HEK293 (cell line): ENCODE results near the gene HNRNPUL2.
A peak's percentile ranks its signal among the peaks of the same experiment; 100 is the strongest.

Experiments used
- CTCF ChIA-PET: fragments of 350-600 bp; formaldehyde crosslinking; extraction: SDS; loops from one replicate; lab custom pipeline; 2021; ENCODE audit warnings: antibody characterized with exemption; lab: Yijun Ruan, JAX
- POLR2A ChIA-PET: fragments of 300-600 bp; formaldehyde crosslinking; extraction: SDS; loops from one replicate; lab custom pipeline; 2020; ENCODE audit warnings: antibody characterized with exemption, inconsistent platforms; lab: Yijun Ruan, JAX
- H3K27ac ChIP-seq: fragments of 200-500 bp; sonication (Bioruptor generic); 2 replicates; pipeline ENCODE4 v1.5.1; 2014; ENCODE audit warnings: low read depth, low read length, control low read depth, inconsistent platforms; ENCODE audit errors: extremely low read depth
- H3K36me3 ChIP-seq, 2 experiments: fragments of 200-500 bp in 1 of 2; sonication (Bioruptor generic) in 1 of 2; 1 replicate in 1 of 2; 2 replicates in 1 of 2; pipeline ENCODE4 v1.5.1; 2014 to 2017; ENCODE audit warnings: inconsistent platforms in 2 of 2, low read length in 2 of 2; ENCODE audit not compliant: control insufficient read depth in 2 of 2, insufficient read depth in 1 of 2
- H3K4me1 ChIP-seq: fragments of 200-500 bp; sonication (Bioruptor generic); 2 replicates; pipeline ENCODE4 v1.5.1; 2014; ENCODE audit warnings: mild to moderate bottlenecking, low read length, inconsistent platforms; ENCODE audit not compliant: control insufficient read depth, insufficient read depth
- H3K4me3 ChIP-seq: 2 replicates; pipeline ENCODE4 v1.5.1; 2011; ENCODE audit warnings: low read depth, mild to moderate bottlenecking, control low read depth, low read length, moderate library complexity
- H3K9me3 ChIP-seq: fragments of 200-500 bp; sonication (Bioruptor generic); 2 replicates; pipeline ENCODE4 v1.5.1; 2014; ENCODE audit warnings: low read depth, low read length, inconsistent platforms; ENCODE audit not compliant: control insufficient read depth, insufficient read depth
- BCL11B ChIP-seq: fragments of 450-650 bp; formaldehyde crosslinking; IDR thresholded peaks from 2 replicates; pipeline ENCODE4 v1.5.1; 2016; ENCODE audit warnings: low read depth, missing biosample characterization, missing genetic modification characterization
- GLIS1 ChIP-seq: fragments of 450-650 bp; formaldehyde crosslinking; IDR thresholded peaks from 2 replicates; pipeline ENCODE4 v1.5.1; 2016; ENCODE audit warnings: missing biosample characterization, missing genetic modification characterization
- ZFP69B ChIP-seq: fragments of 450-650 bp; formaldehyde crosslinking; IDR thresholded peaks from 2 replicates; pipeline ENCODE4 v1.5.1; 2016; ENCODE audit warnings: missing biosample characterization, missing genetic modification characterization
- ZNF324 ChIP-seq: fragments of 450-650 bp; formaldehyde crosslinking; IDR thresholded peaks from 2 replicates; pipeline ENCODE4 v1.5.1; 2016; ENCODE audit warnings: missing biosample characterization, missing genetic modification characterization
- ZNF350 ChIP-seq: fragments of 450-650 bp; formaldehyde crosslinking; IDR thresholded peaks from 2 replicates; pipeline ENCODE4 v1.5.0; 2017; ENCODE audit warnings: missing biosample characterization, mild to moderate bottlenecking, missing genetic modification characterization
- ZNF501 ChIP-seq: fragments of 450-650 bp; formaldehyde crosslinking; IDR thresholded peaks from 2 replicates; pipeline ENCODE4 v1.5.1; 2016; ENCODE audit warnings: missing biosample characterization, missing genetic modification characterization
- TF ChIP-seq, protein P1 (sequence below): fragments of 450-650 bp; IDR thresholded peaks from 2 replicates; pipeline ENCODE4 v1.5.1; 2018; ENCODE audit warnings: missing biosample characterization, missing genetic modification characterization
- TF ChIP-seq, protein P2 (sequence below): fragments of 450-650 bp; formaldehyde crosslinking; IDR thresholded peaks from 2 replicates; pipeline ENCODE4 v1.5.1; 2016; ENCODE audit warnings: missing biosample characterization, missing genetic modification characterization, borderline replicate concordance
- TF ChIP-seq, protein P3 (sequence below): fragments of 450-650 bp; formaldehyde crosslinking; IDR thresholded peaks from 2 replicates; pipeline ENCODE4 v1.5.1; 2017; ENCODE audit warnings: missing biosample characterization, missing genetic modification characterization
- TF ChIP-seq, protein P4 (sequence below): fragments of 450-650 bp; formaldehyde crosslinking; IDR thresholded peaks from 2 replicates; pipeline ENCODE4 v1.5.1; 2016; ENCODE audit warnings: missing biosample characterization, missing genetic modification characterization

HNRNPUL2 gene

DNA sequence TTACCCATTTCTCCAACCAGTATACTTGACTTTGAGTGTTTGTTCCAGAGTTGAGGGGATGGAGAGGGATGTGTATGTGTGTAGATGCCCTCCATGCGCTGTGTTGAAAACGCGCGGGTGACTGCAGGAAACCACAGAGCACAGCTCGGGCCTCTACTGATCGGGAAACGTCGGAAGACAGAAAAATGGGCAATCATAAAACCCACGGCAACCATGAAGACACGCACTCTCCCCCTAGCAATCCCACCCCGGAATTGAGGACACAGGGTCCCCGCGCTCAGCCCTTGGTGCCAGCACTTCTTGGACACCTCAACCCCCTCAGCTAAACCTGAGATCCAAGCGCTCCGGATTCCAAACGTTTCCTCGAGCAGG, 56.0 kb downstream of the HNRNPUL2 start (continued):
- TF ChIP-seq ZNF501 (tag by site-specific recombination) (peak; percentile 78; the same call in 1 of the 2 replicates), ZFP69B (peak; percentile 14; the same call in 1 of the 2 replicates)

DNA sequence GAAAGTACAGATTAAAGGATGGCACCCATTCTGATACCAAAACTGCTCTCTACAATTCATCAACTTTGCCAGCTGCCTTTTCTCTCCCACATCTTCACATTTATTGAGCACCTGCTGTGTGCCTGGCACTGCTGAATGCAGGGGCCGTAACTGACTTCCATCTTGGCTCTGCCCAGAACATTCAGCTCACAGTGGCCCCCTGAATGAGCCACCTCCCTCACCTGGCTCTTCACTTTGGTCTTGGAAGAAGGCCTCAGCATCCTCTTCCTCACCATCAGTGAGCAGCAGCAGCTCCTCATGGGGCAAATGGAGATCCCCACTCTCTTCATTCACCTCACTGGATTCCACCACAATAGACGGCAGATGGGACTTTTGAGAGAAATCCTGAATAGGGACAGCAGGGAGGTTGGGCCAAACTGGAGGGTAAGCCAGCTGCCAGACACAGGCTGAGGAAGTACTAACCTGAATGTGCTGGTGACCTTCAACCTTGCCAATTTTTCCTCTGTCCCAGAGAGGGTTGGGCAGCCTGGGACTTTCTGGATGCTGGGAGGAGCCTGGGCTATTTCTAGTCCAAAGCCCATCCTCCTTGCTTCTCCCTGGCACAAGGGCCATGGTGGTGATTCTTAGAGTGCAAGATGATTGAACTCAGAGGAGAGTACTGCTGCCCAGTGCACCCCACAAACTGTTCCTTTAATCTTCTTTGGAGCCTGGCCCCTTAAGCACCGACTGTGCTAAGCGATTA, 57.7 kb downstream of the HNRNPUL2 start:
- H3K9me3 ChIP-seq, result no peaks in the 10 kb centered on the region
- CTCF ChIA-PET, result interaction anchor here (0.8 to 1.1 kb wide), 2 partner anchors 11 to 25 kb away, joined by 4 read pairs; no protein-coding TSS in a partner anchor
- peaks cover 3 to 45% of the 10 kb centered on the region in 2 experiments; a peak in 2 of 3 replicates for H3K36me3 ChIP-seq
- H3K4me3 ChIP-seq, result no peak overlapping the region
- POLR2A ChIA-PET, result interaction anchor here (0.5 to 4.6 kb wide), 6 partner anchors 23 to 1067 kb away, joined by 3 to 59 read pairs (median 4); partner anchors contain the start of genes GANAB and STX5
- H3K27ac ChIP-seq, result no peak overlapping the region
- H3K4me1 ChIP-seq, result no peaks in the 10 kb centered on the region
- TF ChIP-seq, protein P1, sequence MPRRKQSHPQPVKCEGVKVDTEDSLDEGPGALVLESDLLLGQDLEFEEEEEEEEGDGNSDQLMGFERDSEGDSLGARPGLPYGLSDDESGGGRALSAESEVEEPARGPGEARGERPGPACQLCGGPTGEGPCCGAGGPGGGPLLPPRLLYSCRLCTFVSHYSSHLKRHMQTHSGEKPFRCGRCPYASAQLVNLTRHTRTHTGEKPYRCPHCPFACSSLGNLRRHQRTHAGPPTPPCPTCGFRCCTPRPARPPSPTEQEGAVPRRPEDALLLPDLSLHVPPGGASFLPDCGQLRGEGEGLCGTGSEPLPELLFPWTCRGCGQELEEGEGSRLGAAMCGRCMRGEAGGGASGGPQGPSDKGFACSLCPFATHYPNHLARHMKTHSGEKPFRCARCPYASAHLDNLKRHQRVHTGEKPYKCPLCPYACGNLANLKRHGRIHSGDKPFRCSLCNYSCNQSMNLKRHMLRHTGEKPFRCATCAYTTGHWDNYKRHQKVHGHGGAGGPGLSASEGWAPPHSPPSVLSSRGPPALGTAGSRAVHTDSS (tag by site-specific recombination), result peak; percentile 60
- TF ChIP-seq GLIS1 (tag by site-specific recombination), result no peak

DNA sequence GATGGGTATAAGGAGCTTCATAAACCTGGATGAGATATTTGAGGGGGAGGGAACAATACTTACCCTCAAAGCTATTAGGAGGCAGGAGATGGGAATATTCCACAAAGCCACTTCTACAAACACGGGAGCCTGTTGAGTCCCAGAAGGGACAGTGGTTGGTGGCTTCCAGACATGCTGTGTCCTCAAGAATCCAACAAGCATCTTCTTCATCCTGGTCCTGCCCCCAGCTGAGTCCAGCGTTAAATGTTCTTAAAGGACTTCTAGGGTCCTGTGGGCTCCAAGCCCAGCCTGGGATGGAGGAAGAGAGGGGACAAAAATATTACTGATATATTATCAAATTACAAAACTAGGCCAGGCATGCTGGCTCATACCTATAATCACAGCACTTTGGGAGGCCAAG, 59.8 kb downstream of the HNRNPUL2 start:
- POLR2A ChIA-PET, result interaction anchor here (0.5 to 2.0 kb wide), 13 partner anchors 8 to 112 kb away, joined by 3 to 8 read pairs (median 5); partner anchors contain the start of genes B3GAT3, EEF1G, GANAB and INTS5
- H3K27ac ChIP-seq, result no peak overlapping the region
- peaks cover 0 to 38% of the 10 kb centered on the region in 2 experiments; a peak in 2 of 3 replicates for H3K36me3 ChIP-seq
- no peaks in the 10 kb centered on the region for H3K9me3 ChIP-seq
- TF ChIP-seq BCL11B (tag by site-specific recombination) (no peak), ZNF350 (tag by site-specific recombination) (no peak), ZNF324 (no peak)
- TF ChIP-seq, protein P2, sequence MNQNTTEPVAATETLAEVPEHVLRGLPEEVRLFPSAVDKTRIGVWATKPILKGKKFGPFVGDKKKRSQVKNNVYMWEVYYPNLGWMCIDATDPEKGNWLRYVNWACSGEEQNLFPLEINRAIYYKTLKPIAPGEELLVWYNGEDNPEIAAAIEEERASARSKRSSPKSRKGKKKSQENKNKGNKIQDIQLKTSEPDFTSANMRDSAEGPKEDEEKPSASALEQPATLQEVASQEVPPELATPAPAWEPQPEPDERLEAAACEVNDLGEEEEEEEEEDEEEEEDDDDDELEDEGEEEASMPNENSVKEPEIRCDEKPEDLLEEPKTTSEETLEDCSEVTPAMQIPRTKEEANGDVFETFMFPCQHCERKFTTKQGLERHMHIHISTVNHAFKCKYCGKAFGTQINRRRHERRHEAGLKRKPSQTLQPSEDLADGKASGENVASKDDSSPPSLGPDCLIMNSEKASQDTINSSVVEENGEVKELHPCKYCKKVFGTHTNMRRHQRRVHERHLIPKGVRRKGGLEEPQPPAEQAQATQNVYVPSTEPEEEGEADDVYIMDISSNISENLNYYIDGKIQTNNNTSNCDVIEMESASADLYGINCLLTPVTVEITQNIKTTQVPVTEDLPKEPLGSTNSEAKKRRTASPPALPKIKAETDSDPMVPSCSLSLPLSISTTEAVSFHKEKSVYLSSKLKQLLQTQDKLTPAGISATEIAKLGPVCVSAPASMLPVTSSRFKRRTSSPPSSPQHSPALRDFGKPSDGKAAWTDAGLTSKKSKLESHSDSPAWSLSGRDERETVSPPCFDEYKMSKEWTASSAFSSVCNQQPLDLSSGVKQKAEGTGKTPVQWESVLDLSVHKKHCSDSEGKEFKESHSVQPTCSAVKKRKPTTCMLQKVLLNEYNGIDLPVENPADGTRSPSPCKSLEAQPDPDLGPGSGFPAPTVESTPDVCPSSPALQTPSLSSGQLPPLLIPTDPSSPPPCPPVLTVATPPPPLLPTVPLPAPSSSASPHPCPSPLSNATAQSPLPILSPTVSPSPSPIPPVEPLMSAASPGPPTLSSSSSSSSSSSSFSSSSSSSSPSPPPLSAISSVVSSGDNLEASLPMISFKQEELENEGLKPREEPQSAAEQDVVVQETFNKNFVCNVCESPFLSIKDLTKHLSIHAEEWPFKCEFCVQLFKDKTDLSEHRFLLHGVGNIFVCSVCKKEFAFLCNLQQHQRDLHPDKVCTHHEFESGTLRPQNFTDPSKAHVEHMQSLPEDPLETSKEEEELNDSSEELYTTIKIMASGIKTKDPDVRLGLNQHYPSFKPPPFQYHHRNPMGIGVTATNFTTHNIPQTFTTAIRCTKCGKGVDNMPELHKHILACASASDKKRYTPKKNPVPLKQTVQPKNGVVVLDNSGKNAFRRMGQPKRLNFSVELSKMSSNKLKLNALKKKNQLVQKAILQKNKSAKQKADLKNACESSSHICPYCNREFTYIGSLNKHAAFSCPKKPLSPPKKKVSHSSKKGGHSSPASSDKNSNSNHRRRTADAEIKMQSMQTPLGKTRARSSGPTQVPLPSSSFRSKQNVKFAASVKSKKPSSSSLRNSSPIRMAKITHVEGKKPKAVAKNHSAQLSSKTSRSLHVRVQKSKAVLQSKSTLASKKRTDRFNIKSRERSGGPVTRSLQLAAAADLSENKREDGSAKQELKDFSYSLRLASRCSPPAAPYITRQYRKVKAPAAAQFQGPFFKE (tag by site-specific recombination), result no peak
- TF ChIP-seq, protein P3, sequence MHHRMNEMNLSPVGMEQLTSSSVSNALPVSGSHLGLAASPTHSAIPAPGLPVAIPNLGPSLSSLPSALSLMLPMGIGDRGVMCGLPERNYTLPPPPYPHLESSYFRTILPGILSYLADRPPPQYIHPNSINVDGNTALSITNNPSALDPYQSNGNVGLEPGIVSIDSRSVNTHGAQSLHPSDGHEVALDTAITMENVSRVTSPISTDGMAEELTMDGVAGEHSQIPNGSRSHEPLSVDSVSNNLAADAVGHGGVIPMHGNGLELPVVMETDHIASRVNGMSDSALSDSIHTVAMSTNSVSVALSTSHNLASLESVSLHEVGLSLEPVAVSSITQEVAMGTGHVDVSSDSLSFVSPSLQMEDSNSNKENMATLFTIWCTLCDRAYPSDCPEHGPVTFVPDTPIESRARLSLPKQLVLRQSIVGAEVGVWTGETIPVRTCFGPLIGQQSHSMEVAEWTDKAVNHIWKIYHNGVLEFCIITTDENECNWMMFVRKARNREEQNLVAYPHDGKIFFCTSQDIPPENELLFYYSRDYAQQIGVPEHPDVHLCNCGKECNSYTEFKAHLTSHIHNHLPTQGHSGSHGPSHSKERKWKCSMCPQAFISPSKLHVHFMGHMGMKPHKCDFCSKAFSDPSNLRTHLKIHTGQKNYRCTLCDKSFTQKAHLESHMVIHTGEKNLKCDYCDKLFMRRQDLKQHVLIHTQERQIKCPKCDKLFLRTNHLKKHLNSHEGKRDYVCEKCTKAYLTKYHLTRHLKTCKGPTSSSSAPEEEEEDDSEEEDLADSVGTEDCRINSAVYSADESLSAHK (tag by site-specific recombination), result no peak
- TF ChIP-seq, protein P4, sequence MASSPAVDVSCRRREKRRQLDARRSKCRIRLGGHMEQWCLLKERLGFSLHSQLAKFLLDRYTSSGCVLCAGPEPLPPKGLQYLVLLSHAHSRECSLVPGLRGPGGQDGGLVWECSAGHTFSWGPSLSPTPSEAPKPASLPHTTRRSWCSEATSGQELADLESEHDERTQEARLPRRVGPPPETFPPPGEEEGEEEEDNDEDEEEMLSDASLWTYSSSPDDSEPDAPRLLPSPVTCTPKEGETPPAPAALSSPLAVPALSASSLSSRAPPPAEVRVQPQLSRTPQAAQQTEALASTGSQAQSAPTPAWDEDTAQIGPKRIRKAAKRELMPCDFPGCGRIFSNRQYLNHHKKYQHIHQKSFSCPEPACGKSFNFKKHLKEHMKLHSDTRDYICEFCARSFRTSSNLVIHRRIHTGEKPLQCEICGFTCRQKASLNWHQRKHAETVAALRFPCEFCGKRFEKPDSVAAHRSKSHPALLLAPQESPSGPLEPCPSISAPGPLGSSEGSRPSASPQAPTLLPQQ (tag by site-specific recombination), result no peak
- TF ChIP-seq, all 188 proteins: peak for 0
- no peaks in the 10 kb centered on the region for H3K4me1 ChIP-seq
- H3K4me3 ChIP-seq, result no peak overlapping the region
- CTCF ChIA-PET, result interaction anchor here (1.2 kb wide), 1 partner anchor 14 kb away, joined by 5 read pairs; no protein-coding TSS in a partner anchor
